K562 (cell line): ENCODE results near the gene MAST4.

Experiments
- MAX ChIP-seq: sonication (generic); formaldehyde crosslinking; IDR thresholded peaks from 2 replicates; pipeline ENCODE4 v1.9.0; 2022; ENCODE audit warnings: mild to moderate bottlenecking, missing genetic modification reagents
- MEF2A ChIP-seq: IDR thresholded peaks from 2 replicates; pipeline ENCODE4 v1.6.1; 2011; ENCODE audit warnings: low read depth, mild to moderate bottlenecking, low read length, moderate library complexity; ENCODE audit not compliant: control insufficient read depth

GRCh38 chr5:66976108-66976507 is 379.9 kb downstream of the MAST4 start:
- no peak for TF ChIP-seq MAX
- no peak for TF ChIP-seq MEF2A
